ENCODE data around the gene ASNSD1.

Gene ASNSD1

GRCh38 chr2:189661148-189661956, at the start of gene ASNSD1:
TSS of gene ASNSD1 (plus strand) at chr2:189661459. CDS start at chr2:189666133, 4,674 bp downstream.
- DNase-seq = peak; percentile 98 to 99

GRCh38 chr2:189613077-189613636, 48.1 kb upstream of the ASNSD1 start:
- no peak for DNase-seq

- no peak for DNase-seq
These were observed 47.4 kb upstream of the ASNSD1 start for GRCh38 chr2:189613650-189614420.

- no peak for DNase-seq
These were observed 46.7 kb upstream of the ASNSD1 start for GRCh38 chr2:189614585-189614984.

- DNase-seq = no peak
These were observed 43.1 kb upstream of the ASNSD1 start for GRCh38 chr2:189618197-189618596.

- no peak for DNase-seq
These were observed 39.5 kb upstream of the ASNSD1 start for GRCh38 chr2:189621781-189622180.

- no peak for DNase-seq
These were observed 38.2 kb upstream of the ASNSD1 start for GRCh38 chr2:189623049-189623448.

GRCh38 chr2:189624648-189625355, 36.5 kb upstream of the ASNSD1 start:
- no peak for DNase-seq

- DNase-seq = no peak
These were observed 35.6 kb upstream of the ASNSD1 start for GRCh38 chr2:189625636-189626035.

GRCh38 chr2:189627789-189628188, 33.5 kb upstream of the ASNSD1 start:
- DNase-seq = no peak

- no peak for DNase-seq
These were observed 32.3 kb upstream of the ASNSD1 start for GRCh38 chr2:189628817-189629530.

- no peak for DNase-seq
These were observed 31.5 kb upstream of the ASNSD1 start for GRCh38 chr2:189629531-189630453.

- no peak for DNase-seq
These were observed 29.4 kb upstream of the ASNSD1 start for GRCh38 chr2:189631849-189632248.

- no peak for DNase-seq
These were observed 27.9 kb upstream of the ASNSD1 start for GRCh38 chr2:189633392-189633811.

GRCh38 chr2:189635353-189635752, 25.9 kb upstream of the ASNSD1 start:
- DNase-seq = no peak

- no peak for DNase-seq
These were observed 22.8 kb upstream of the ASNSD1 start for GRCh38 chr2:189638301-189639006.

GRCh38 chr2:189639007-189639609, 22.2 kb upstream of the ASNSD1 start:
- DNase-seq = no peak

GRCh38 chr2:189641002-189641401, 20.3 kb upstream of the ASNSD1 start:
- no peak for DNase-seq

- DNase-seq = no peak
These were observed 19.7 kb upstream of the ASNSD1 start for GRCh38 chr2:189641590-189641989.

GRCh38 chr2:189646521-189646920, 14.7 kb upstream of the ASNSD1 start:
- no peak for DNase-seq
